ENCODE results near the gene PDRG1. TPM values are rescaled to one million over a fixed set of nuclear protein-coding genes. Genes with fewer than 3 reads are reported as not detected.
"Not testable (repeated sequence)": the region's sequence is repeated elsewhere in the genome, so short reads cannot be mapped to it uniquely, and the experiment has no call there.

The PDRG1 gene
- polyA plus RNA-seq, 1 of the 3 experiments (the other 2 are of a cell fraction), result 18.9 TPM

DNA sequence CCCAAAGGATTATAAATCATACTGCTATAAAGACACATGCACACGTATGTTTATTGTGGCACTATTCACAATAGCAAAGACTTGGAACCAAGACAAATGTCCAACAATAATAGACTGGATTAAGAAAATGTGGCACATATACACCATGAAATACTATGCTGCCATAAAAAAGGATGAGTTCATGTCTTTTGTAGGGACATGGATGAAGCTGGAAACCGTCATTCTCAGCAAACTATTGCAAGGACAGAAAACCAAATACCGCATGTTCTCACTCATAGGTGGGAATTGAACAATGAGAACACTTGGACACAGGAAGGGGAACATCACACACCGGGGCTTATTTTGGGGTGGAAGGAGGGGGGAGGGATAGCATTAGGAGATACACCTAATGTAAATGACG lies 30.4 kb downstream of the PDRG1 start:
- H3K4me2 ChIP-seq; H3K27me3 ChIP-seq (ENCODE audit: insufficient read depth); H4K20me1 ChIP-seq (ENCODE audit: insufficient read depth); H3K4me3 ChIP-seq (ENCODE audit: low read depth in 2 of 2, low read length in 1 of 2); H3K36me3 ChIP-seq (replicated peaks in 1 of 2; ENCODE audit: control insufficient read depth in 1 of 2, insufficient read depth in 2 of 2, low read length in 1 of 2); H3K9me3 ChIP-seq; DNase-seq; H3K9ac ChIP-seq; H3K9me2 ChIP-seq; H3F3A ChIP-seq (replicated peaks; ENCODE audit: insufficient read depth); H2AFZ ChIP-seq (ENCODE audit: low read depth); H3K79me2 ChIP-seq (ENCODE audit: insufficient read depth); H3K4me1 ChIP-seq (ENCODE audit: control insufficient read depth in 1 of 2, insufficient read depth in 2 of 2, low read depth in 1 of 2, low read length in 1 of 2); CTCF ChIA-PET; POLR2A ChIA-PET; H3K27ac ChIP-seq (ENCODE audit: low read depth in 2 of 2, low read length in 1 of 2): not testable (repeated sequence)
- WGBS (ENCODE audit: low lambda C conversion rate), result 54% methylated on average over 5 of the region's 5 CpGs

DNA sequence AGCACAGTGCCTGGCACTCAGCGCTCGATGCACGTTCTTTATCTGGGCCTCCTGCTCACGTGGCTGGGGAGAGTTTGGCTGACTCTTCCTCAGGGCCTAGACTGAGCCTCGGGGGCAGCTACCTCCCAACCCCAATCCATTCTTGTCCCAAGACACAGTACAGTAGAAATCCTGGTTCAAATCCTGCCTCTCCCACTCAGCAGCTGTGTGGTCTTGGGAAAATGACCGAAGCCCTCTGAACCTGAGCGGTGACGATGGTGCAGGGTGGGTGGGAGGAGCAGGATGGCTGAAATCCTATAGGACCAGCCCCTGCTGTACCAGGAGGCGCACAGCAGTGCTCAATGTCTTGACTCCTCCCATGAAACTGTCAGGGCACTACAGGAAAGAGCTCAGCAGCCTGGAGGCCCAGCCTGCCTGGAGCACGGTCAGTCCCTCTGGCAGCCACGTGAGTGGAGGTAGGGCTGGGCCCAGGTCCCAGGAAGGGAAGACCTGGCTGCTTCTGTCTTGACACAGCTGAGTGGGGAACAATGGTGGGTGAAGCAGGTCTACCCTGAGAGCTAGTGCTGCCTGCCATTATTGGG lies 31.5 kb downstream of the PDRG1 start:
- no peaks in the 10 kb centered on the region for H3K9me3 ChIP-seq
- 72% methylated on average over 8 of the region's 11 CpGs for WGBS (ENCODE audit: low lambda C conversion rate)
- ChIA-PET POLR2A (no interaction called here), CTCF (interaction anchor here (0.6 to 1.4 kb wide), 7 partner anchors 9 to 308 kb away, joined by 3 to 7 read pairs (median 3); partner anchors contain the start of gene PDRG1)
- H4K20me1 ChIP-seq (ENCODE audit: insufficient read depth), result no peaks in the 10 kb centered on the region
- H3K9ac ChIP-seq, result no peak overlapping the region
- no peaks in the 10 kb centered on the region for H3F3A ChIP-seq (replicated peaks; ENCODE audit: insufficient read depth)
- no peak overlapping the region for H3K4me2 ChIP-seq
- H3K27ac ChIP-seq (ENCODE audit: low read depth in 2 of 2, low read length in 1 of 2), result no peak overlapping the region
- peaks cover 0 to 8% of the 10 kb centered on the region in 2 experiments; a peak in 1 of 4 replicates for H3K4me1 ChIP-seq (ENCODE audit: control insufficient read depth in 1 of 2, insufficient read depth in 2 of 2, low read depth in 1 of 2, low read length in 1 of 2)
- H3K4me3 ChIP-seq (ENCODE audit: low read depth in 2 of 2, low read length in 1 of 2), result no peak overlapping the region
- H2AFZ ChIP-seq (ENCODE audit: low read depth), result no peak overlapping the region
- TF ChIP-seq, protein P1, sequence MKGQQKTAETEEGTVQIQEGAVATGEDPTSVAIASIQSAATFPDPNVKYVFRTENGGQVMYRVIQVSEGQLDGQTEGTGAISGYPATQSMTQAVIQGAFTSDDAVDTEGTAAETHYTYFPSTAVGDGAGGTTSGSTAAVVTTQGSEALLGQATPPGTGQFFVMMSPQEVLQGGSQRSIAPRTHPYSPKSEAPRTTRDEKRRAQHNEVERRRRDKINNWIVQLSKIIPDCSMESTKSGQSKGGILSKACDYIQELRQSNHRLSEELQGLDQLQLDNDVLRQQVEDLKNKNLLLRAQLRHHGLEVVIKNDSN (IDR thresholded peaks at IDR 0.05; ENCODE audit: borderline replicate concordance, low read depth), result no peak
- TF ChIP-seq NRF1 (IDR thresholded peaks at IDR 0.05; ENCODE audit: low read depth, low read length), result no peak
- no peak for TF ChIP-seq SIN3A (IDR thresholded peaks at IDR 0.05; ENCODE audit: borderline replicate concordance, low read depth, low read length)
- TF ChIP-seq GABPA (IDR thresholded peaks at IDR 0.05; ENCODE audit: low read depth), result no peak
- TF ChIP-seq RXRA (IDR thresholded peaks at IDR 0.05; ENCODE audit: borderline replicate concordance, low read depth), result no peak
- TF ChIP-seq MXI1 (IDR thresholded peaks at IDR 0.05; ENCODE audit: low read depth, low read length), result no peak
- no peaks in the 10 kb centered on the region for H3K9me2 ChIP-seq
- no peaks in the 10 kb centered on the region for H3K79me2 ChIP-seq (ENCODE audit: insufficient read depth)
- H3K36me3 ChIP-seq (replicated peaks in 1 of 2; ENCODE audit: control insufficient read depth in 1 of 2, insufficient read depth in 2 of 2, low read length in 1 of 2), result no peaks in the 10 kb centered on the region
- DNase-seq, result no peak
- no peaks in the 10 kb centered on the region for H3K27me3 ChIP-seq (ENCODE audit: insufficient read depth)

DNA sequence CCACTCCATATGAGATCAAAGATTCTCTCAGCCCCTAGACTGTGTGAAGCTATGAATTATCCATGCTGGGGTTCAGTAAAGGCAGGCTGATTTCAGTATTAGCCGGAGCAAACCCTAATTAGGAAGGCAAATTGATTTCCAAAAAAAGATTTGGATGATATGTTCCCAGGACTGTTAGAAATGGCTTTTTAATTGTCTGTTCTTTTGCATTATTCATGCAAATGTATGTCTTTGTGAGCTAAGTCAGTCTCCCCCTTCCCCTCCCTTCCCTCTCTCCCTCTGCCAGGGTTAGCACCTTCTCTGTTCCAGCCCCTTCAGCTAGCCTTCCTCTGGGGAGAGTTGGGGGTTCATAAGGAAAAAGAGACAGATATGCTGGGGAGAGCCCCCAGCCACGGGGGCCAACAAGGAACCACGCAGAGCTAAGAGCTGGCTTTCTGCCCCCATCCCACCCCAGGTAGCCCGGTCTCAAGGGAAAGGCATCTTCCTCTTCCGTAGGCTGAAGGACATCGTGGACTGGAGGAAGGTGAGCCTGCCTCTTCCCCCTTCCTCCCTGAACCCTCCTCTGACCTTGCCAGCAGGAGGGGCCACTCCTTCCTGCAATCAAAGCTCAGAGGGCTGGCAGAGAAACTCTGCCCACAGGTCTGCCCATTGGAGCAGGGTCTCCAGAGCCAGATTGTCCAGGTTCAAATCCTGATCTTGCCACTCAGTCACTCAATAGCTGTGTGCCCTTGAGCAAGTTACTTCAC lies 32.3 kb downstream of the PDRG1 start:
- Histone ChIP-seq H3K27me3 (ENCODE audit: insufficient read depth) (no peaks in the 10 kb centered on the region), H2AFZ (ENCODE audit: low read depth) (no peak overlapping the region), H4K20me1 (ENCODE audit: insufficient read depth) (no peaks in the 10 kb centered on the region), H3F3A (replicated peaks; ENCODE audit: insufficient read depth) (no peaks in the 10 kb centered on the region), H3K9me2 (no peaks in the 10 kb centered on the region), H3K79me2 (ENCODE audit: insufficient read depth) (no peaks in the 10 kb centered on the region), H3K4me1 (ENCODE audit: control insufficient read depth in 1 of 2, insufficient read depth in 2 of 2, low read depth in 1 of 2, low read length in 1 of 2) (peaks cover 0 to 8% of the 10 kb centered on the region in 2 experiments; a peak in 1 of 4 replicates), H3K36me3 (replicated peaks in 1 of 2; ENCODE audit: control insufficient read depth in 1 of 2, insufficient read depth in 2 of 2, low read length in 1 of 2) (no peaks in the 10 kb centered on the region), H3K4me3 (ENCODE audit: low read depth in 2 of 2, low read length in 1 of 2) (no peak overlapping the region), H3K9me3 (no peaks in the 10 kb centered on the region), H3K4me2 (no peak overlapping the region), H3K27ac (ENCODE audit: low read depth in 2 of 2, low read length in 1 of 2) (no peak overlapping the region), H3K9ac (no peak overlapping the region)
- no peak for DNase-seq
- ChIA-PET POLR2A (no interaction called here), CTCF (interaction anchor here (0.6 to 1.4 kb wide), 8 partner anchors 8 to 307 kb away, joined by 3 to 7 read pairs (median 3); partner anchors contain the start of gene PDRG1)
- 62% methylated on average over 6 of the region's 6 CpGs for WGBS (ENCODE audit: low lambda C conversion rate)
- TF ChIP-seq SIN3A (IDR thresholded peaks at IDR 0.05; ENCODE audit: borderline replicate concordance, low read depth, low read length) (no peak), MXI1 (IDR thresholded peaks at IDR 0.05; ENCODE audit: low read depth, low read length) (no peak), RAD21 (IDR thresholded peaks at IDR 0.05; ENCODE audit: low read length) (no peak)

All from SK-N-SH (cell line).